Measurements from ENCODE around the gene IGFALS. TPM values are rescaled to one million over a fixed set of nuclear protein-coding genes. Genes with fewer than 3 reads are reported as not detected.
"Not testable (repeated sequence)": the region's sequence is repeated elsewhere in the genome, so short reads cannot be mapped to it uniquely, and the experiment has no call there.

IGFALS gene
- total RNA-seq, 1 donor from 2014 or later, result 0.19 TPM

GRCh38 chr16:1819611-1820010, 26.1 kb upstream of the IGFALS start:
- intact Hi-C loops (cut with DNase I), result loop anchor here (5.0 kb wide), 1 partner anchor 32 kb away; no protein-coding TSS in a partner anchor
- no peak for DNase-seq (ENCODE audit: low spot score)

GRCh38 chr16:1818873-1819525, 25.5 kb upstream of the IGFALS start:
- DNase-seq (ENCODE audit: low spot score), result no peak
- intact Hi-C loops (cut with DNase I), result no loop called here

GRCh38 chr16:1818204-1818872, 24.8 kb upstream of the IGFALS start:
- intact Hi-C loops (cut with DNase I), result no loop called here
- no peak for DNase-seq (ENCODE audit: low spot score)

GRCh38 chr16:1817716-1818115, 24.2 kb upstream of the IGFALS start:
- intact Hi-C loops (cut with DNase I), result no loop called here

GRCh38 chr16:1817276-1817589, 23.7 kb upstream of the IGFALS start:
- intact Hi-C loops (cut with DNase I), result no loop called here
- DNase-seq (ENCODE audit: low spot score), result no peak

More at GRCh38 chr16:1817716-1818115, 24.2 kb upstream of the IGFALS start:
- no peak for DNase-seq (ENCODE audit: low spot score)

- intact Hi-C loops (cut with DNase I), result no loop called here
- DNase-seq (ENCODE audit: low spot score), result no peak
Observed at GRCh38 chr16:1816396-1817275, 23.1 kb upstream of the IGFALS start.

GRCh38 chr16:1815461-1815860, 22.0 kb upstream of the IGFALS start:
- intact Hi-C loops (cut with DNase I), result no loop called here
- no peak for DNase-seq (ENCODE audit: low spot score)

GRCh38 chr16:1812732-1813163, 19.2 kb upstream of the IGFALS start:
- intact Hi-C loops (cut with DNase I), result no loop called here
- DNase-seq (ENCODE audit: low spot score), result no peak

- DNase-seq (ENCODE audit: low spot score), result no peak
- intact Hi-C loops (cut with DNase I), result no loop called here
Observed at GRCh38 chr16:1810536-1810935, 17.0 kb upstream of the IGFALS start.

GRCh38 chr16:1810106-1810505, 16.6 kb upstream of the IGFALS start:
- no peak for DNase-seq (ENCODE audit: low spot score)
- intact Hi-C loops (cut with DNase I), result no loop called here

- no peak for DNase-seq (ENCODE audit: low spot score)
- intact Hi-C loops (cut with DNase I), result no loop called here
Observed at GRCh38 chr16:1809281-1809801, 15.8 kb upstream of the IGFALS start.

GRCh38 chr16:1808691-1809090, 15.2 kb upstream of the IGFALS start:
- intact Hi-C loops (cut with DNase I), result no loop called here
- no peak for DNase-seq (ENCODE audit: low spot score)

- DNase-seq (ENCODE audit: low spot score), result no peak
- intact Hi-C loops (cut with DNase I), result no loop called here
Observed at GRCh38 chr16:1807626-1808025, 14.1 kb upstream of the IGFALS start.

GRCh38 chr16:1800701-1801100, 7.2 kb upstream of the IGFALS start:
- DNase-seq (ENCODE audit: low spot score), result no peak
- intact Hi-C loops (cut with DNase I), result no loop called here

GRCh38 chr16:1799263-1799662, 5.8 kb upstream of the IGFALS start:
- DNase-seq (ENCODE audit: low spot score); intact Hi-C loops (cut with DNase I): not testable (repeated sequence)

GRCh38 chr16:1794908-1795666, 1.6 kb upstream of the IGFALS start:
- no peak for DNase-seq (ENCODE audit: low spot score)
- intact Hi-C loops (cut with DNase I), result no loop called here

- DNase-seq (ENCODE audit: low spot score), result no peak
- intact Hi-C loops (cut with DNase I), result no loop called here
Observed at GRCh38 chr16:1794221-1794871, 841 bp upstream of the IGFALS start.

- no peak for DNase-seq (ENCODE audit: low spot score)
- intact Hi-C loops (cut with DNase I), result no loop called here
Observed at GRCh38 chr16:1792836-1793577, 498 bp downstream of the IGFALS start.
